Psoas muscle (tissue), 8 donors: ENCODE results near the gene KIF6. TPM values are rescaled to one million over a fixed set of nuclear protein-coding genes. Genes with fewer than 3 reads are reported as not detected.

Source experiments
- ATAC-seq, 4 donors: fragments of 200-7000 bp; cut with Tn5 transposase; one replicate each; pipeline ENCODE4 v1.9.1; 2020; ENCODE audit warnings: moderate library complexity in 3 of 4, mild to moderate bottlenecking in 2 of 4
- DNase-seq, 2 donors: peaks; one replicate each; pipeline ENCODE4 v3.0.0-alpha.2; 2020
- H3K27ac ChIP-seq: fragments of 200-600 bp; one replicate; pipeline ENCODE4 v1.8.0; 2022
- H3K27me3 ChIP-seq, 3 donors: fragments of 200-600 bp in 1 of 3; one replicate each; pipeline versions ENCODE4 v1.6.1 to v1.8.0; 2013 to 2022; ENCODE audit warnings: low read length in 2 of 3, mild to moderate bottlenecking in 2 of 3, moderate library complexity in 1 of 3; ENCODE audit not compliant: insufficient read depth in 3 of 3
- H3K36me3 ChIP-seq, 2 donors: fragments of 200-600 bp in 1 of 2; one replicate each; pipeline versions ENCODE4 v1.6.1 to v1.8.0; 2013 to 2022; ENCODE audit warnings: low read depth in 1 of 2, mild to moderate bottlenecking in 1 of 2, moderate library complexity in 1 of 2; ENCODE audit not compliant: insufficient read depth in 1 of 2
- H3K4me1 ChIP-seq: fragments of 200-600 bp; one replicate; pipeline ENCODE4 v1.8.0; 2022
- H3K4me3 ChIP-seq: fragments of 200-600 bp; one replicate; pipeline ENCODE4 v1.8.0; 2022; ENCODE audit warnings: mild to moderate bottlenecking
- H3K9me3 ChIP-seq: fragments of 200-600 bp; one replicate; pipeline ENCODE4 v1.8.0; 2022
- CTCF ChIP-seq: fragments of 200-600 bp; IDR thresholded peaks from one replicate; pipeline ENCODE4 v1.8.0; 2022; ENCODE audit warnings: antibody characterized with exemption
- WGBS, 3 donors: extraction: QIAGEN DNeasy Blood & Tissue Kit; methylation state at CpG; one replicate each; pipeline versions ENCODE4 v1.1.6 to v1.1.7; 2013; 5-methylcytosine and 5-hydroxymethylcytosine counted together
- intact Hi-C, 2 donors: fragments of 100-400 bp; cut with DNase I; formaldehyde crosslinking; loops; one replicate each; pipeline versions ENCODE4 v1.11.0 to v1.14.2; 2022
- polyA plus RNA-seq, 3 donors: library from polyadenylated mRNA; stranded (reverse); fragments of 200-250 nt; gene quantifications; one replicate each; pipeline ENCODE4 v1.2.3, GENCODE V29; 2013
- total RNA-seq, 4 donors: library from RNA; stranded (reverse); fragmentation: NEBNext Ultra II Directional in 2 of 4; extraction: Animal tissue kit (Norgen Biotek cat#: 25700) in 2 of 4; gene quantifications; one replicate each; pipeline versions ENCODE4 v1.2.1 to v1.2.4, GENCODE V29; 2021 to 2023
- donor health status: healthy with polysubstance abuse.
- donor health status: DM: no; HTN: no; CAD: no; lungs with moderate emphysema.
- donor health status: Bipolar disorder and iron deficiency.
- donor health status: healthy.
- donor health status: DM: yes; HTN: yes; CAD: no.
- donor health status: DM: no; HTN: no; CAD: no.
- donor health status: DM: no; HTN: no; CAD: no.
- donor health status: DM: yes; HTN: yes; CAD: no.

KIF6 gene
- total and polyA plus RNA-seq, 7 donors = 0.03 to 0.17 (median 0.09) TPM; not detected in 2

GRCh38 chr6:39338397-39338796 lies 386.8 kb downstream of the KIF6 start:
- Histone ChIP-seq H3K9me3 (no peaks in the 10 kb centered on the region), H3K36me3 (no peaks in the 10 kb centered on the region), H3K27me3 (peaks cover 0 to 10% (median 3%) of the 10 kb centered on the region in 3 donors), H3K4me1 (no peaks in the 10 kb centered on the region), H3K27ac (no peak overlapping the region), H3K4me3 (no peak overlapping the region)
- intact Hi-C loops = no loop called here
- DNase-seq (no peak), ATAC-seq (no peak)
- TF ChIP-seq CTCF = no peak
- WGBS, 3 donors = 74 to 80% (median 79%) methylated on average over 5 of the region's 5 CpGs

- WGBS, 3 donors = 37 to 41% (median 40%) methylated on average over 5 of the region's 5 CpGs
Observed at GRCh38 chr6:39335780-39336545, 389.2 kb downstream of the KIF6 start.

GRCh38 chr6:39333644-39334438 lies 391.4 kb downstream of the KIF6 start:
- Histone ChIP-seq H3K27ac (no peak overlapping the region), H3K4me3 (no peak overlapping the region), H3K36me3 (no peaks in the 10 kb centered on the region), H3K4me1 (no peaks in the 10 kb centered on the region), H3K27me3 (peaks cover 0 to 4% (median 3%) of the 10 kb centered on the region in 3 donors), H3K9me3 (no peaks in the 10 kb centered on the region)
- intact Hi-C loops = no loop called here
- ATAC-seq = no peak
- 65 to 74% (median 73%) methylated on average over 7 of the region's 7 CpGs for WGBS, 3 donors
- TF ChIP-seq CTCF = no peak
- no peak for DNase-seq

More at GRCh38 chr6:39335780-39336545, 389.2 kb downstream of the KIF6 start:
- TF ChIP-seq CTCF = no peak
- intact Hi-C loops = no loop called here
- Histone ChIP-seq H3K27ac (no peak overlapping the region), H3K4me1 (no peaks in the 10 kb centered on the region), H3K9me3 (no peaks in the 10 kb centered on the region), H3K36me3 (no peaks in the 10 kb centered on the region), H3K4me3 (no peak overlapping the region), H3K27me3 (peaks cover 0 to 5% (median 3%) of the 10 kb centered on the region in 3 donors)
- DNase-seq (no peak), ATAC-seq (no peak)

GRCh38 chr6:39330476-39330875 lies 394.7 kb downstream of the KIF6 start:
- no peak for DNase-seq
- Histone ChIP-seq H3K27me3 (peaks cover 0 to 2% (median 0%) of the 10 kb centered on the region in 3 donors), H3K4me1 (no peaks in the 10 kb centered on the region), H3K9me3 (no peaks in the 10 kb centered on the region), H3K36me3 (no peaks in the 10 kb centered on the region), H3K4me3 (no peak overlapping the region), H3K27ac (no peak overlapping the region)
- intact Hi-C loops = no loop called here
- no peak for ATAC-seq
- TF ChIP-seq CTCF = no peak
- WGBS, 3 donors = 55 to 71% (median 61%) methylated on average over 3 of the region's 3 CpGs
